Activated naive CD4-positive, alpha-beta T cell treated with anti-CD3 and anti-CD28 coated beads, Interleukin-2, amount 50 U/mL, for 72 hours (primary cell): ENCODE results near the gene GNAS. TPM values are rescaled to one million over a fixed set of nuclear protein-coding genes. Genes with fewer than 3 reads are reported as not detected.

Experiments used
- ATAC-seq, 2 donors: fragments of 150-1000 bp; cut with Tn5 transposase; 2 replicates each; pipeline ENCODE4 v1.10.0; 2021; ENCODE audit warnings: mild to moderate bottlenecking in 2 of 2, moderate library complexity in 2 of 2
- DNase-seq, 2 donors: peaks; one replicate each; pipeline ENCODE4 v3.0.0; 2021 to 2022; ENCODE audit warnings: low spot score in 2 of 2
- H3K27ac Mint-ChIP-seq, 2 donors: one replicate each; pipeline ENCODE4 v1.8.0; 2022; ENCODE audit warnings: mild to moderate bottlenecking in 2 of 2, mixed read lengths in 2 of 2
- H3K36me3 Mint-ChIP-seq, 2 donors: one replicate each; pipeline ENCODE4 v1.8.0; 2022; ENCODE audit warnings: mixed read lengths in 2 of 2
- H3K9me3 Mint-ChIP-seq, 2 donors: one replicate each; pipeline ENCODE4 v1.8.0; 2022; ENCODE audit warnings: mixed read lengths in 2 of 2
- total RNA-seq, 2 donors: library from RNA; stranded (reverse); gene quantifications; one replicate each; pipeline ENCODE4 v1.2.3, GENCODE V29; 2022

GNAS gene
- total RNA-seq, 2 donors from 2014 or later, result 624 to 863 TPM

DNA sequence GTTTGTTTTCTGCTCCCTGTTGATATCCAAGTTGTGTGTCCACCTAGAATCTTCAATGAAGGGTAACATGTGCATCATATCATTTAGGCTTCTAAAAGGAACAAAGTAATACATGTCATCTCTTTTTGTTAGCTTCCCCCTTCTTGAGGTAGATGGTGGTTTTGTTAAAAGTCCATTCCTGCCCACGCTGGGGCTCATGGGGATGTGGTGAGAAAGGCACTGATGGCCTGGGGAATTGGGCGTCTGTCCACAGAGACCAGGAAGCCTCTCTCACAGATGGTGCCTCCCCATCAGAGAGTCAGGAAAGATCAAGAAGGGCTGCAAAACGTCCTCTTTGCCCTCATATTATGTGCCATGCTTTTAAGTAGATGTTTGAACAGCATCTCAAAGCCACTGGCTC, 32.5 kb downstream of the GNAS start:
- DNase-seq, result no peak
- no peak for ATAC-seq
- Mint-ChIP-seq H3K9me3 (no peaks in the 10 kb centered on the region), H3K36me3 (no peaks in the 10 kb centered on the region), H3K27ac (no peak overlapping the region)

DNA sequence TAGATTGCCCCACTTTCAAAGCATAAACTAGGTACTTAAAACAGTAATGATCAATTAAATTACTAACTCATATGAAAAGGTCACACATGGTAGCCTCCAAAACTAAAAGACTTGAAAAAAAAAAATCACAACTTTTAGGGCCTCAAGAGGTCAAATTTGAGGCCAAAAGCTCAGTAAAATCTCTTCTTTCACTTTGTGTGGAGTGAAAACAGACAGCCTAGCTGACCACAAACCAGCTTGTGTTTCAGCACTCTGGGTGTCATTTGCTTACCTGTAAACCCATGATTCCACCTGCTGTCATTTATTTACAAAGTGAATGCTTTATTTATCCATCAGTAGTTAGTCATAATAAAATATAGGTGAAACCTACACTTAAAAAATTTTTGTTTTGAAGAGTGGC, 34.0 kb downstream of the GNAS start:
- H3K36me3 Mint-ChIP-seq, result no peaks in the 10 kb centered on the region
- H3K27ac Mint-ChIP-seq, result no peak overlapping the region
- DNase-seq, result no peak

GRCh38 chr20:58888103-58888502, 35.6 kb downstream of the GNAS start:
- ATAC-seq, result no peak
- peaks cover 9 to 10% of the 10 kb centered on the region in 2 donors for H3K36me3 Mint-ChIP-seq
- no peak for DNase-seq
- H3K9me3 Mint-ChIP-seq, result no peaks in the 10 kb centered on the region
- peak overlapping the region; percentile 74 to 88 for H3K27ac Mint-ChIP-seq

More for the DNA sequence above, 34.0 kb downstream of the GNAS start:
- no peaks in the 10 kb centered on the region for H3K9me3 Mint-ChIP-seq
- no peak for ATAC-seq

GRCh38 chr20:58888521-58889333, 36.2 kb downstream of the GNAS start:
- peak; percentile 72 to 86 for DNase-seq
- peak overlapping the region; percentile 74 to 88 for H3K27ac Mint-ChIP-seq
- H3K9me3 Mint-ChIP-seq, result no peaks in the 10 kb centered on the region
- ATAC-seq, result peak; percentile 70 to 71
- H3K36me3 Mint-ChIP-seq, result peaks cover 13 to 15% of the 10 kb centered on the region in 2 donors

GRCh38 chr20:58889334-58889760, 36.8 kb downstream of the GNAS start:
- ATAC-seq, result no peak
- H3K36me3 Mint-ChIP-seq, result peaks cover 14 to 16% of the 10 kb centered on the region in 2 donors
- peak overlapping the region; percentile 88 to 90 for H3K27ac Mint-ChIP-seq
- DNase-seq, result no peak
- no peaks in the 10 kb centered on the region for H3K9me3 Mint-ChIP-seq

DNA sequence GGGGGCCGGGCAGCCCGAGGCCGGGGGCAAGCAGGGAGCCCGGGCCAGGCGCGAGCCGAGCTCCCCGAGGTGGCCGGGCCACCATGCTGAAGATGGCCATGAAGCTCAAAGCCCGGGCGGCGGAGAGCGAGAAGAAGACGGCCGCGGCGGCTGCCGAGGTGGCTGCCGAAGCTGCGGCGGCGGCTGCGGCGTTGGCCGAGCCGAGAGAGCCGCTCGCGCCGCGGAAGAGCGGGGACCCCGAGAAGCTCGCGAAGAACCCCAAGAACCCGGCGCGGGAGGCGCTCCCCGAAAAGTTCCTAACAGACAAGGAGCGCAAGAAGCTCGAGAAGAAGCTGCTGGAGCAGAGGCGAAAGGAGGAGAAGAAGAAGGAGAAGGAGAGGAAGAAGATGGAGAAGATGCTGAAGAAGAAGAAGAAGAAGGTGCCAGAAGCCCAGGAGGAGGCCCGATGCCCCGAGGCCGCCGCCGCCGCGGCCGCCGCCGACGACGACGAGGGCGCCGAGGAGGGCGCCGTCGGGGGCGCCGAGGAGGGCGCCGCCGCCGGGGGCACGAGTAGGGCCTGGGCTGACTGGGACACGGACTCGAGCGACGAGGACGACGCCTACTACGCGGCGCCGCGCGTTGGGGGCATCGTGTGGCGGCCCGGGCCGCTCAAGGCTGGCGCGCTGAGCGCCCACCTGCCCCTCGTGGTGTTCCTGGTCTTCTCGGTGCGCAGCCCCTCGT, 37.4 kb downstream of the GNAS start:
- H3K9me3 Mint-ChIP-seq, result no peaks in the 10 kb centered on the region
- ATAC-seq (no peak), DNase-seq (peak in 1 of 2 donors; percentile 19)
- H3K36me3 Mint-ChIP-seq, result peaks cover 14 to 21% of the 10 kb centered on the region in 2 donors
- H3K27ac Mint-ChIP-seq, result peak overlapping the region; percentile 88 to 98

- peaks cover 14 to 27% of the 10 kb centered on the region in 2 donors for H3K36me3 Mint-ChIP-seq
- peak; percentile 11 to 35 for ATAC-seq
- DNase-seq, result peak; percentile 62 to 66
- peak overlapping the region; percentile 88 to 94 for H3K27ac Mint-ChIP-seq
- H3K9me3 Mint-ChIP-seq, result no peaks in the 10 kb centered on the region
Observed at GRCh38 chr20:58890518-58891085, 38.1 kb downstream of the GNAS start.

- Mint-ChIP-seq H3K9me3 (no peaks in the 10 kb centered on the region), H3K27ac (peak overlapping the region in 1 of 2 donors; percentile 98), H3K36me3 (peaks cover 14 to 33% of the 10 kb centered on the region in 2 donors)
- DNase-seq, result peak; percentile 54 to 66
- peak; percentile 10 to 19 for ATAC-seq
Observed at GRCh38 chr20:58891086-58891717, 38.7 kb downstream of the GNAS start.

GRCh38 chr20:58891718-58892140, 39.2 kb downstream of the GNAS start:
- no peaks in the 10 kb centered on the region for H3K9me3 Mint-ChIP-seq
- H3K36me3 Mint-ChIP-seq, result peaks cover 14 to 38% of the 10 kb centered on the region in 2 donors
- DNase-seq (peak in 1 of 2 donors; percentile 31), ATAC-seq (peak; percentile 0 to 2)
- peak overlapping the region; percentile 98 to 100 for H3K27ac Mint-ChIP-seq

DNA sequence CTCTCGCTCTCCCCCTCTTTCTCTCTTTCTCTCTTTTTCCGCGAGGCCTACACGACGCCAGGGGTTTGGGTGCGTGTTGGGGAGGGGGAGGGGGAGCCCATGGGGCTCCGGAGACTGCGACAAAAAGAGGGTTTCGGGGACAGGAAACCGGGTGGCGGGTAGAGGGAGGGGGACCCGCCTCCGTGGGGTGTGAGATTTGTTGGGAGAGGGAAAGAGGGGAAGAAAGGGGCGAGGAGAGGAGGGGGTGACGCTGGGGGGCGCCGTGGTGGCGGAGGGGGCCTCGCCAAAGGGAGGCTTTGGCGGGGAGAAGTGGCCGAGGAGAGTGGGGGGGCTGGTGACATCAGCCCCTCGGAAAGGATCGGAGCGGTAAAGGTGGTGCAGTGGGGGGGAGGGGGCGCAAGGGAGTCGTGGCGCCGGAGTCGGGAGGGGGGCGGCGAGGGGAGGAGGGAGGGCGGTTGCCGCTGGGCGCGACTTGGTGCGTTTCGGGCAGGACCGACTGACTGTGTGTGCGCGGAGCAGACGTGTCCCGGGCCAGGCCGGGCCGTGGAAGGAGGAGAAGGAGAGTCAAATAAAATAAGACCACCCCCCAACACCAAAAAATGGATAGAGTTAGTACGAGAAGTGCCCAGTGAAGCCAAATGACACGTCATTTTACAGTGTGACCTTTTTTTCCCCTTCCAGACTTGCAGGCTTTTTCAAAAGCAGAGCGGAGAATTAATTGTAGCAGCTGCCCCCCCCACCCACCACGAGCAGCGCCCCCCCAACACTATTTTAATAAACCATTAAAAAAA, 39.8 kb downstream of the GNAS start:
- ATAC-seq, result peak; percentile 27
- H3K36me3 Mint-ChIP-seq, result peaks cover 14 to 44% of the 10 kb centered on the region in 2 donors

DNA sequence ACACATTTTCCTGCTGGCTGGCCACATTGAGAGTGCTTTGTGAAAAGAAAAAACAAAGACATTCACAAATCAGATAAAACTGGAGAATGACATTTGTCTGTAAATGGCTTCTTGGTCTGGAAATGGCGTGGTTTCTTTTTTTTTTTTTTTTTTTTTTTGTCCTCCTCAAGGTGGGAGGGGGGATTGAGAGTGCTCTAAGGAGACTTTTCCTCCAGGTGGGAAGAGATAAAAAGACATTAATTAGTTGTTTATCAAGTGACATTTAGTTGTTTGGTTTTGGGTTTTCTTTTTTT, 40.4 kb downstream of the GNAS start:
- Mint-ChIP-seq H3K27ac (peak overlapping the region; percentile 98 to 100), H3K9me3 (no peaks in the 10 kb centered on the region), H3K36me3 (peaks cover 14 to 49% of the 10 kb centered on the region in 2 donors)
- ATAC-seq (no peak), DNase-seq (no peak)

More for the DNA sequence above, 39.8 kb downstream of the GNAS start:
- Mint-ChIP-seq H3K9me3 (no peaks in the 10 kb centered on the region), H3K27ac (peak overlapping the region; percentile 98 to 100)
- DNase-seq, result peak; percentile 65 to 68

GRCh38 chr20:58893355-58894120, 41.0 kb downstream of the GNAS start:
- peak in 1 of 2 donors; percentile 55 for DNase-seq
- Mint-ChIP-seq H3K27ac (peak overlapping the region; percentile 98 to 100), H3K36me3 (peaks cover 14 to 53% of the 10 kb centered on the region in 2 donors), H3K9me3 (no peaks in the 10 kb centered on the region)
- peak in 1 of 2 donors; percentile 11 for ATAC-seq

GRCh38 chr20:58894652-58895447, 42.3 kb downstream of the GNAS start:
- H3K36me3 Mint-ChIP-seq, result peaks cover 14 to 66% of the 10 kb centered on the region in 2 donors

DNA sequence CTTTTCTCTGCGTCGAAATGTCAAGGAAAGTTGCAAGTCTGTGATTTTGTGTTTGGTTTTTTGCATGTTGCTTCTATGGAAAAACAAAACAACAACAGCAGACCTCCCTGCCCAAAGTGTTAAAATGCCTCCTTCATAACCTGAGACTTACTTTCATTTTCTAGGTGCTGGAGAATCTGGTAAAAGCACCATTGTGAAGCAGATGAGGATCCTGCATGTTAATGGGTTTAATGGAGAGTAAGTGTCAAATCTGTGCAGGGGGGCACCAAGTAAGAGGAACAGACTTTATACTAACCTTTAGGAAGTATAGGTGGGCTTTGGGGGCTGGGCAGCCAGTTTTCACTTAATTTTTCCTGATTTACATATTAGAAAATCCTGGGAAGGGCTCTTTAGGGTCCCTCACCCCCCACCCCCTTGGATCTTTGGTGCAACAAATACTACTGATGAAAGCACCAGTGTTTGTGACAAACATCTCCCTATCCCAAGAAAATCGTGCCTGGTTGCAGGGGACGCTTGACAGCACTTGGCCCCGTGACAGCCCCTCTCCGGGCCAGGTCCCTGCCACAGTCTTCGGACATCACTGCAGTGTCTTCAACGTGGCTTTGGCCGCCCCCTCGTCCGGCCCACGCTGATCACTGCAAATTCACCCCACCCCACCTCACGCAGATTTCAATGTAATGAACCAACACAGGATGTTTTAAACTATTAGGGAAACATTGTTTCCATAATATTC, 43.1 kb downstream of the GNAS start:
- Mint-ChIP-seq H3K27ac (peak overlapping the region; percentile 98 to 100), H3K9me3 (no peaks in the 10 kb centered on the region), H3K36me3 (peaks cover 14 to 72% of the 10 kb centered on the region in 2 donors)
- ATAC-seq, result no peak
- no peak for DNase-seq

More at GRCh38 chr20:58894652-58895447, 42.3 kb downstream of the GNAS start:
- Mint-ChIP-seq H3K9me3 (no peaks in the 10 kb centered on the region), H3K27ac (peak overlapping the region; percentile 98 to 100)
- ATAC-seq (no peak), DNase-seq (no peak)
